ENCODE results near the gene MS4A6A.

DNA sequence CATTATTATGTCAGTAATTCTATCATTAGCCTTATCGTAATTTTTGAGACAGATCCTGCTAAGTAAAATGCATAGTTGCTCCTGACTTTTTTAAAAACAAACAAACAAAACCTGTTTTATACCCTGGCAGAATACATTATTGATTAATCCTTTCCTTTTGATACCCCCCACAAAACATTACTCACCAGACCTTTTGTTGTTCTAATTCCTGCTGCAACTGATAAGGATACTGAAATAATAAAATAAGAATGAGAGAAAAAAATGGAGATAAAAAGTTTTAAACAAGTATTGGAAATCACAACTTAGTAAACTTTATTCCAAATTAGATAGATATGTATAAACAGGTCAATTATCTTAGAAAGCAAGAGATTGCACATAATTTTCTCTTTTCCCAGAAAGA lies 31.5 kb upstream of the MS4A6A start:
- TF ChIP-seq TAF1 (IDR thresholded peaks at IDR 0.05; ENCODE audit: low read depth), result no peak
- TF ChIP-seq ZBTB7A (IDR thresholded peaks at IDR 0.05; ENCODE audit: low read depth), result no peak
- TF ChIP-seq EP300 (IDR thresholded peaks at IDR 0.05; ENCODE audit: borderline replicate concordance), result no peak

Data from Ishikawa (cell line).